CD4-positive, alpha-beta T cell treated with Interleukin-4 for 4 hours (primary cell): Measurements from ENCODE around the gene GANC.
"Not testable (repeated sequence)": the region's sequence is repeated elsewhere in the genome, so short reads cannot be mapped to it uniquely, and the experiment has no call there.

Source experiments
- DNase-seq: peaks from one replicate; pipeline ENCODE4 v3.0.0-alpha.2; 2020

GANC gene

GRCh38 chr15:42272939-42273899 is at the start of gene GANC, which contains the start of gene TMEM87A:
GANC (plus strand) TSS chr15:42273201; CDS start chr15:42274482, 1,281 bp downstream.
TMEM87A (minus strand) TSS chr15:42273433; CDS start chr15:42273398, 35 bp downstream.
- peak; percentile 98 for DNase-seq

GRCh38 chr15:42226648-42227047 is 46.4 kb upstream of the GANC start:
- DNase-seq, result no peak

GRCh38 chr15:42228036-42228435 is 45.0 kb upstream of the GANC start:
- DNase-seq, result no peak

GRCh38 chr15:42228981-42229380 is 44.0 kb upstream of the GANC start:
- DNase-seq, result not testable (repeated sequence)

GRCh38 chr15:42231088-42231487 is 41.9 kb upstream of the GANC start:
- no peak for DNase-seq

- DNase-seq, result no peak
Measured at GRCh38 chr15:42232606-42233005, 40.4 kb upstream of the GANC start.

- no peak for DNase-seq
Measured at GRCh38 chr15:42233107-42233506, 39.9 kb upstream of the GANC start.

- DNase-seq, result no peak
Measured at GRCh38 chr15:42239528-42240182, 33.3 kb upstream of the GANC start.

- DNase-seq, result no peak
Measured at GRCh38 chr15:42240823-42241222, 32.2 kb upstream of the GANC start.

GRCh38 chr15:42253300-42253699 is 19.7 kb upstream of the GANC start:
- DNase-seq, result no peak

- DNase-seq, result no peak
Measured at GRCh38 chr15:42264795-42265194, 8.2 kb upstream of the GANC start.

GRCh38 chr15:42267286-42267685 is 5.7 kb upstream of the GANC start:
- no peak for DNase-seq

GRCh38 chr15:42270551-42270950 is 2.5 kb upstream of the GANC start:
- no peak for DNase-seq

- no peak for DNase-seq
Measured at GRCh38 chr15:42270996-42271395, 2.0 kb upstream of the GANC start.

GRCh38 chr15:42273900-42274701 is 1.1 kb downstream of the GANC start:
- DNase-seq, result peak; percentile 60

GRCh38 chr15:42274702-42274989 is 1.6 kb downstream of the GANC start:
- no peak for DNase-seq

GRCh38 chr15:42275780-42276391 is 2.9 kb downstream of the GANC start:
- no peak for DNase-seq

- DNase-seq, result no peak
Measured at GRCh38 chr15:42276762-42277161, 3.8 kb downstream of the GANC start.

GRCh38 chr15:42279234-42279723 is 6.3 kb downstream of the GANC start:
- DNase-seq, result no peak

- DNase-seq, result no peak
Measured at GRCh38 chr15:42282344-42282743, 9.3 kb downstream of the GANC start.

GRCh38 chr15:42282926-42283325 is 9.9 kb downstream of the GANC start:
- no peak for DNase-seq

- no peak for DNase-seq
Measured at GRCh38 chr15:42283671-42284070, 10.7 kb downstream of the GANC start.

- DNase-seq, result no peak
Measured at GRCh38 chr15:42284551-42284950, 11.6 kb downstream of the GANC start.
